ENCODE data around the gene LENEP.

The LENEP gene

DNA sequence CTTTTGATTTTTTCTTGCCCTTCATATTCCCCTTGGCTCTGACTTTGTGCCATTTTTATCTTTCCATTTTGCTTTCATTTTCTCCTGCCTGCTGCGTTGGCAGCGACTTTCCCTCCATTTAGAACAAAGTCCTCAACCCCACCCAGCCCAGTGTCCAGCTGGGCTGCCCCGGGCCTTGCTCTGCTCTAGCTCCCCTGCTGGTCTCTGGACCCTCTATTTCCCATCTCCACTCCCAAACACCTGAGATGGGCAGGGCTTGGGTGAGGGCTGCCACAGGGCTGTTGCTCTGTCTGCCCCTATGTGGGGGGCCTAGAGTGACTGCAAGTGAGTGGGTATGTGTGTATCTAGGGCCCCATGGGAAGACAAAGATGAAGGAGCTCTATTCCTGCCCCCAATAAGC is 50.4 kb downstream of the LENEP start:
- DNase-seq, result no peak
